PFSK-1 (cell line): Measurements from ENCODE around the gene MATN4.

Experiments
- FOXP2 ChIP-seq: optimal IDR thresholded peaks from 2 replicates; pipeline ENCODE3; 2011; ENCODE audit warnings: borderline replicate concordance, control low read depth, inconsistent platforms; ENCODE audit not compliant: insufficient read depth; ENCODE audit errors: extremely low read length, extremely low read depth
- POLR2AphosphoS5 ChIP-seq: IDR thresholded peaks from 2 replicates; pipeline ENCODE4 v1.6.1; 2012; ENCODE audit warnings: low read depth, mild to moderate bottlenecking, control low read depth, low read length, moderate library complexity
- REST ChIP-seq, 2 experiments: IDR thresholded peaks; 2 replicates each; pipeline versions ENCODE4 v1.6.1 to v1.8.0; 2011 to 2012; ENCODE audit warnings: low read depth in 2 of 2, low read length in 2 of 2, control low read depth in 1 of 2, inconsistent platforms in 1 of 2, mild to moderate bottlenecking in 1 of 2, moderate library complexity in 1 of 2; ENCODE audit not compliant: insufficient read depth in 1 of 2
- SIN3A ChIP-seq: IDR thresholded peaks from 2 replicates; pipeline ENCODE4 v1.6.1; 2012; ENCODE audit warnings: mild to moderate bottlenecking, low read length, moderate library complexity, borderline replicate concordance; ENCODE audit not compliant: insufficient read depth
- TAF1 ChIP-seq: IDR thresholded peaks from 2 replicates; pipeline ENCODE4 v1.6.1; 2012; ENCODE audit warnings: low read length, control low read depth, borderline replicate concordance; ENCODE audit not compliant: insufficient read depth

GRCh38 chr20:45300961-45301360 is 7.1 kb downstream of the MATN4 start:
- TF ChIP-seq TAF1: no peak
- no peak for TF ChIP-seq POLR2AphosphoS5
- TF ChIP-seq SIN3A: no peak
- no peak for TF ChIP-seq REST (IDR thresholded peaks at IDR 0.05; ENCODE audit: insufficient read depth in 1 of 2, low read depth in 2 of 2, low read length in 2 of 2)
- no peak for TF ChIP-seq FOXP2
